Measurements from ENCODE around the gene RAB7A.

The RAB7A gene

DNA sequence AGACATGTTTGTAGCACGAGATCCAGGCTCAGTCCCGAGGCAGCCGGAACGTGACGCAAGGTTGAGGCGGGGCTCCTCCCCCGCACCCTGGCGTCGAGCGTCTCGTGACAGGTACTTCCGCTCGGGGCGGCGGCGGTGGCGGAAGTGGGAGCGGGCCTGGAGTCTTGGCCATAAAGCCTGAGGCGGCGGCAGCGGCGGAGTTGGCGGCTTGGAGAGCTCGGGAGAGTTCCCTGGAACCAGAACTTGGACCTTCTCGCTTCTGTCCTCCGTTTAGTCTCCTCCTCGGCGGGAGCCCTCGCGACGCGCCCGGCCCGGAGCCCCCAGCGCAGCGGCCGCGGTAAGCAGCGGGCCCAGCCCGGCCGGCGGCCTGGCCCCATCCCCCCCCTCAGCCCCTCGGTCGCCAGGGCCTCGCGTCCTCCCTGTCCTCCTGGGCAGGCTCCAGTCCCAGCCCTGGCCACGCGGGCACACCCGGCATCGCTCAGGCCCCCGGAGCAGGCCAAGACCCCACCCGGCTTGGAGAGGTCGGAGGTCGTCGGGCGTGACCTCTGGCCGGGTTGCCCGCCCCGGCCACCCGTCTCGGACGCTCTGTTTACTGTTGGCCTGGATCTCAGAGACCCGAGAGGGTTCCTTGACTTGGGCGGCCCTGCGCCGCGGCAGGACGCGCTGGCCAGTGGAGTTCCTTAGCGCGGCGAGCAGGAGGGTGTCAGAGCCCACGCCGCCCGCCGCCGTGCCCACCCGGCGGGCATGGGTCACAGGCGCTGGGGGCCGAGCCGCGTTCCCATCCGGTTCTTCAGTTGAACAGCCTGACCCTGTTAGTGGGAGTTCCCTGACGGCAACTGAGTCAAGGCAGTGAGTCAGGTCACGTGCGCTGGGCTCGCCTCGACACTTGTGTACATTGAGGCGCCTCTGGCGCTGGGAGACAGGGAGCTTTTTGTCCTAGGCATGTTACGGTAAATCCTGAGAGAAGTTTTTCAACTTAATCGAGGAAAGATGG, at the start of gene RAB7A:
RAB7A (plus strand) TSS at position 161 of the 994 bp plus-strand sequence. CDS start 69,185 bp downstream, outside the sequence.
- H3K27ac Mint-ChIP-seq: peak within 1 kb of the TSS; percentile 96
- peak; percentile 94 to 95 for DNase-seq (ENCODE audit: low spot score in 2 of 2)
- H3K4me1 Mint-ChIP-seq: peaks cover 40% of the 10 kb centered on the region
- peak; percentile 90 for ATAC-seq (ENCODE audit: low read depth)
- H3K27me3 Mint-ChIP-seq: peaks cover 3% of the 10 kb centered on the region
- H3K4me3 Mint-ChIP-seq: peak within 1 kb of the TSS; percentile 96
- H3K36me3 Mint-ChIP-seq: peaks cover 1% of the 10 kb centered on the region
- peaks cover 1% of the 10 kb centered on the region for H3K9me3 Mint-ChIP-seq

DNA sequence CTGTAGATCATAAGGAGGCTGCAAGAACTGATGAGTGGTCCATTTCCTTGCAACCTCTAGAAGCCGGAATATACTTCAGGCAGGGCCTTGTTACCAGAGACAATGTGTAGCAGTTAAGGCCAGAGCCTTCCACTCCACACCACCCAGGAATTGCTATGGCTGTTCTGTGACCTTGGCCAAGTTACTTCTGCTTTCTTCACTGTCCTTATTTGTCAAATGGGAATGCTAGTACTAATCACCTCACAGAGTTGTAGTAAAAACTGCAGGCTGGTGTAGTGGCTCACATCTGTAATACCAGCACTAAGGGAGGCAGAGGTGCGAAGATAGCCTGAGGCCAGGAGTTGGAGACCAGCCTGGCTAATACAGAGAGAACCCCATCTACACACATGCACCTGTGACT, 46.6 kb upstream of the RAB7A start:
- no peak for ATAC-seq (ENCODE audit: low read depth)
- Mint-ChIP-seq H3K27me3 (no peaks in the 10 kb centered on the region), H3K4me1 (peaks cover 13% of the 10 kb centered on the region), H3K27ac (peak overlapping the region; percentile 92), H3K9me3 (no peaks in the 10 kb centered on the region), H3K36me3 (no peaks in the 10 kb centered on the region), H3K4me3 (peak overlapping the region; percentile 8)
- no peak for DNase-seq (ENCODE audit: low spot score in 2 of 2)

DNA sequence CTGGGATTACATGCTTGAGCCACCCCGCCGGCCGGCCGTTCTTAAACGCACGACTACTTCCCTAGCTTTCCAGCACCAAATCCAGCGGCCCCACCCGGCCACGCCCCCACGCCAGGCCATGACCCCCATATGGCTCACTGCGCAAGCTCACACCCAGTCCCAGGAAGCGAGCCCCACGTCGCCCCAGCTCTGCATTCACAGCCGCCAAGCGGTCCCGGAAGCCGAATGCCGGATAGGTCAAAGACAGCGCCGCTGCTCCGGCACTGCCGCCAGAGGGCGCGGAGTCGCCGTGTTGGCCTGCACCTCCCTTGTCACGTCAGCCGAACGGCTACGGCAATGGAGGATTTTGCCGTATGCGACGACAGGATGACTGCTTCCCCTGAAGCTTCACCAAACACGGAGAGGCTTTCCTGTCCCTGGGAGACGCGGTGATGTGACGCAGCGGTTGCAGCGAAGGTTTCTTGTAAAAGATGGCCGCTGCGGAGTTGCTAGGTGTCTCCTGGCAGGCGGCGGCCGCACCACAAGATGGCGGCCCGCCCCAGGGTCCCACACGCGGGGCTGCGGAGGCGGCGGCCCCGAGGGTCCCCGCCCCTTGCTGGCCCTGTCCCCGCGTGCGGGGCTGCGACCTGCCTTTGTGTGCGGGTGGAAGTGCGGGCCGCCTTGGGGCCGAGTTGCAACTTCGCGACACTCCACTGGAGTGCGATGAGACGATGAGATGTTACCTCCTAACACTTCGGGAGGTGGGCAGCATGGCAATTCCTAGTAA, 45.2 kb upstream of the RAB7A start:
- no peaks in the 10 kb centered on the region for H3K36me3 Mint-ChIP-seq
- H3K4me3 Mint-ChIP-seq: peak overlapping the region; percentile 84
- H3K9me3 Mint-ChIP-seq: no peaks in the 10 kb centered on the region
- peak; percentile 97 for DNase-seq (ENCODE audit: low spot score in 2 of 2)
- H3K4me1 Mint-ChIP-seq: peaks cover 16% of the 10 kb centered on the region
- peak; percentile 88 for ATAC-seq (ENCODE audit: low read depth)
- no peaks in the 10 kb centered on the region for H3K27me3 Mint-ChIP-seq
- peak overlapping the region; percentile 92 for H3K27ac Mint-ChIP-seq

DNA sequence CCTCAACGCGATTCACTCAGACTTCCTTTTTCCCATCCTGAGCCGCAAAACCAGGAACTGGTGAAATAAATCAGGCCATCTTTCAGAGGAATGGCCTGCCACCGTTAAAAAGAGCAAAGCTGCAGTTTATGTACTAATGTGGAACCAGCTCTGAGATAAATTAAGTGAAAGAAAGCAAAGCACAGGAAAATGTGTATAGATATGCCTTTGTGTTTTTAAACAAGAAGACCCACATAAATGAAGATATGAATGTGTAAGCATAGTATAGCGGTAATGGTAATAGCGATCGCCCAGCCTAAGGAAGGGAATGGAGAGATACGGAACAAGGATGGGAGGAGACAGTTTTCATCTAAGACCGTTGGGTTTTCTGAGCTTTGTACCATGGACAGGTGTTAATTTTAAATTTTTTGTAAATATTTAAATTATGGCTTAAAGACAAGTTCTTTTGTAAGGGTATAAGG, 44.6 kb upstream of the RAB7A start:
- Mint-ChIP-seq H3K27ac (peak overlapping the region; percentile 92), H3K4me1 (peaks cover 16% of the 10 kb centered on the region), H3K9me3 (no peaks in the 10 kb centered on the region), H3K4me3 (peak overlapping the region; percentile 84), H3K36me3 (no peaks in the 10 kb centered on the region), H3K27me3 (no peaks in the 10 kb centered on the region)
- ATAC-seq (ENCODE audit: low read depth): no peak
- DNase-seq (ENCODE audit: low spot score in 2 of 2): no peak

DNA sequence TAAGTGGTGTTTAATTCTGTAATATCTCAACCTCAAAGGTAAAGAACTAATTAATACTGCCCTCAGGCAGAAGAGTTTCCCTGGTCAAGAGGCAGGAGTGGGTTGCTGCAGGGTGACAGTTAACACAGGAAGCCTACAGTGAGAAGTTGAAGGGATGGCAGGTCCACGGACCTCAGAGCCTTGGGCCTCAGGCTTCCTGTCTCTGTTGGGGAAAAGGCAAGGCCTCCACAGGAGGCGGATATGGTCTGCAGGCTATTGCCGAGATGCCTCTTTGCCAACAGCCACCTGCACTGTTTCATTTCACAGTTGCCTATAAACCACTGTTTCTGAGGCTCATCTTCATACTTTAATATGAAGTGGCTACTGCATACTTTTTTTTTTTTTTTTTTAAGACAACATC, 42.0 kb upstream of the RAB7A start:
- DNase-seq (ENCODE audit: low spot score in 2 of 2): no peak
- Mint-ChIP-seq H3K36me3 (no peaks in the 10 kb centered on the region), H3K9me3 (no peaks in the 10 kb centered on the region), H3K27me3 (no peaks in the 10 kb centered on the region), H3K4me3 (no peak overlapping the region), H3K4me1 (peaks cover 16% of the 10 kb centered on the region), H3K27ac (no peak overlapping the region)
- no peak for ATAC-seq (ENCODE audit: low read depth)

DNA sequence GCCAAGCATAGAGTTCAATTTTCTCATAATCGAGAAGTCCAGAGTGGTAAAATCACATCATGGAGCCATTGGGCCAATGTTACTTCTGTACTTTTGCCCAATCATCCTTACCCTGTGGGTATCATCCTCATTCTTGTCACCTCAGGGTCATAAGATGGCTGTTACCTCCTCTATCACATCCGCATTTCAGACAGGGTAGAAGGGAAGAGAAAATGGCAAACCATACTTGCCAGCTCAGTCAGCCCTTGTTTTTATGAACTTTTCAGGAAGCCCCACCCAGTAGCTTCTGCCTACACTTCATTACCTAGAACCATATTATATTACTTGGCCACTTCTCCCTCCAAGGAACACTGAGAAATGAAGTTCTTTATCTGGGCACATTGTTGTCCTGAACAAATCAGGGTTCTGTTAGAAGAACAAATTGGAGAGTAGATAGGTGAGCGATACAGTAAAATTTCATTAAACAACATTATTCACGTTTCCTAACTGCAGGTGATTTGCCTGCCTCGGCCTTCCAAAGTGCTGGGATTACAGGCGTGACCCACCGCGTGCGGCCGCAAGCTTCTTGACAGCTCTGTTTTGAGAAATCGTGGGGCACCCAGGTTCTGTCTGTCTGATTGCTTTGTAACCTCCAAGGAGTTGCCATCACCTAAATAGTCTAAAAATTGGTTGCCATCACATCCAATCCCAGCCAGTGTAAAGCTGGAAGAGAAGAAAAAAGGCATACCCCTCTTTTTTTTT, 40.8 kb upstream of the RAB7A start:
- no peak for ATAC-seq (ENCODE audit: low read depth)
- Mint-ChIP-seq H3K36me3 (no peaks in the 10 kb centered on the region), H3K27ac (peak overlapping the region; percentile 77), H3K4me3 (no peak overlapping the region), H3K9me3 (no peaks in the 10 kb centered on the region), H3K4me1 (peaks cover 10% of the 10 kb centered on the region), H3K27me3 (no peaks in the 10 kb centered on the region)
- no peak for DNase-seq (ENCODE audit: low spot score in 2 of 2)

DNA sequence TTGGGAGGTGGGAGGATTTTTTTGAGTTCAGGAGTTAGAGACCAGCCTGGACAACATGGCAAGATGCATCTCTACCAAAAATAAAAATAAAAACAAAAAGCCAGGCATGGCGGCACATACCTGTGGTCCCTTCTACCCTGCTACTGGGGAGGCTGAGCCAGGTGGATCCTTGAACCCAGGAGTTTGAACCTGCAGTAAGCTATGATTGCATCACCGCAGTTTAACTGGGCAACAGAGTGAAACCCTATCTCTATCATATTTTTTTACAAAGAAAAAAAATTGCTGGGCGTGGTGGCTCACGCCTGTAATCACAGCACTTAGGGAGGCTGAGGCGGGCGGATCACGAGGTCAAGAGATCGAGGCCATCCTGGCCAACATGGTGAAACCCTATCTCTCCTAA, 39.5 kb upstream of the RAB7A start:
- no peak for DNase-seq (ENCODE audit: low spot score in 2 of 2)
- Mint-ChIP-seq H3K4me1 (peaks cover 7% of the 10 kb centered on the region), H3K27me3 (no peaks in the 10 kb centered on the region), H3K27ac (no peak overlapping the region), H3K36me3 (no peaks in the 10 kb centered on the region), H3K9me3 (no peaks in the 10 kb centered on the region), H3K4me3 (no peak overlapping the region)
- ATAC-seq (ENCODE audit: low read depth): no peak

DNA sequence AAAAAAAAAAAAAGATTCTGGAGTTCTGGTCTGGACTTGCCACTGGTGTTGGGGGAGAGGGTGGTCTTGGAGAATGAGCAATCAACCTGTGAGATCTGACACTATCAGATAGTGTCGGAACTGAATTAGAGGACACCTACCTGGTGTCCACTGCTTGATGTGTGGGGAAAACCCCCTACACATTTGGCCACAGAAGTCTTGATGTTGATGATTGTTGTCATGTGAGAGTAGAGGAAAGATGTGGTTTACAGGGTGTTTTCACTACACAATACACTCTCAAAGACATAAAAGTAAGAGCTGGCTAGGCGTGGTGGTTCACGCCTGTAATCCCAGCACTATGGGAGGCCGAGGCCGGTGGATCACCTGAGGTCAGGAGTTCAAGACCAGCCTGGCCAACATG, 36.9 kb upstream of the RAB7A start:
- ATAC-seq (ENCODE audit: low read depth) (no peak), DNase-seq (ENCODE audit: low spot score in 2 of 2) (no peak)
- H3K4me1 Mint-ChIP-seq: peaks cover 6% of the 10 kb centered on the region
- no peak overlapping the region for H3K4me3 Mint-ChIP-seq
- no peaks in the 10 kb centered on the region for H3K36me3 Mint-ChIP-seq
- no peaks in the 10 kb centered on the region for H3K27me3 Mint-ChIP-seq
- H3K9me3 Mint-ChIP-seq: no peaks in the 10 kb centered on the region
- H3K27ac Mint-ChIP-seq: no peak overlapping the region

DNA sequence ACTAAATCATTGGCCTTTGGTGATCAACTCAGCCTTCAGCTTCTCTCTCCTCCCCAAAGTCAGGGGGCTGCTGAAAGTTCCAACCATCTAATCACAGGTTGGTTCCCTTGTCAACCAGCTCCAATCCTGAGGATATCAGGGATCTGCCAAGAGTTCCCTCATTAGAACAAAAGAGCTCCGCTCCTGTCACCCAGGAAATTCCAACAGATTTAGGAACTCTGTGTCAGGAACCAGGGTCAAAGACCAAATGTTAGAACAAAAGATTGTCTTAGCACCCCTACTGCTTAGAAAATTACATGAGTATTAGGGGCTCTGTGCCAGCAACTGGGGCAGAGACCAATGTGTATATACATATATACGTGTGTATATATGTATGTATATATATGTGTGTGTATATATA, 32.3 kb upstream of the RAB7A start:
- no peaks in the 10 kb centered on the region for H3K36me3 Mint-ChIP-seq
- H3K9me3 Mint-ChIP-seq: no peaks in the 10 kb centered on the region
- no peak overlapping the region for H3K27ac Mint-ChIP-seq
- ATAC-seq (ENCODE audit: low read depth) (no peak), DNase-seq (ENCODE audit: low spot score in 2 of 2) (no peak)
- no peaks in the 10 kb centered on the region for H3K4me1 Mint-ChIP-seq
- no peaks in the 10 kb centered on the region for H3K27me3 Mint-ChIP-seq
- H3K4me3 Mint-ChIP-seq: no peak overlapping the region

DNA sequence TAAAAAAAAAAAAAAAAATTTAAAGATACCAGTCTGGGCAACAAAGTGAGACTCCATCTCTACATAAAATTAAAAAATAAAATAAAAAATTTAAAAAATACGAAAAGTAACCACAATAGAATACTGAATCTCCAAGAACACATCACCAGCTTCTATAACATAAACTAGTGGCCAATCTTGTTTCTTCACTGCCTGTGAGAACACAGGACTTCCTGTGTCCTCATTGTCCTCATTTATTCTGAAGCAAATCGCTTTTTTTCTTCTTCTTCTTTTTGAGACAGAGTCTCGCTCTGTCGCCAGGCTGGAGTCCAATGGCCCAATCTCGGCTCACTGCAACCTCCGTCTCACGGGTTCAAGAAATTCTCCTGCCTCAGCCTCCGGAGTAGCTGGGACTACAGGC, 28.6 kb upstream of the RAB7A start:
- no peak overlapping the region for H3K27ac Mint-ChIP-seq

DNA sequence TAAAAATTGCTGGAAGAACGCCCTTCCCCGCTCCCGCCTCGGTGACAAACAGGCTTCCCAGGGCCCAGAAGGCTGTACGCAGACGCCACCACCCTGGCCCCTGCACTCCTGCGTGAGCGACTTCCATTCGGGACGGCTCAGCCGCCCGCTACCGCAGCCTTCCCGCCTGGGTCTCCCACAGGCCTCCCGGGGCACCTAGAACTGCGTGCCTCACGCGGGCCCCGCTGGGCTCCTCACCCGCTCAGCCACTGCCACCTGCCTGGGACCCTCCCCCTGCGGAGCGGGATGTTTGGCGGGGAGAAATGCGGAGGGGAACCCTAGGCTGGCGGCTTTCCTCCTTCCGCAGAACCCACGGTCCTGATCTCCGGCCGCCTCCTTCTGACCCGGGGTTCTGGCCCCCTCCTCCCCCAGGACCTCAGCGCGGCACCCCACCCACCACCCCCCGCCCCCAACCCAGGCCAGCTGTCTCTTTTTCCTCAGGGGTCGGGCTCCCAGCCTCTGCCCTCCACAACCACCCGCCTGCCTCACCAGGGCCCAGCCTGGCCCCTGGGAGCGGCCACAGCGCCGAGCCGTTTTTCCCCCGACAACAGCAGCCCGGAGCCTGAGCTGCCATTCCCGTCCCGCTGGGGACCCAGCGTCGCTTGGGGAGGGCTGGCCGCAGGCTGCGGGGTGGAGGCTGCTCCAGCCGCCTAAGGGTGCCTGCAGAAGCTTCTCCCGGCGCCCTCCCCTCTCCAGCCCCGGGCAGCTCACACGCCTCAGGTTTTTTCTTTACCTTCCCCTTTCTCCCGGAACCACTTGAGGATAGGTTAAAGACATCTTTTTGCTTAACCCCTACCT, 27.6 kb upstream of the RAB7A start:
- DNase-seq (ENCODE audit: low spot score in 2 of 2) (peak; percentile 18 to 25), ATAC-seq (ENCODE audit: low read depth) (peak; percentile 59)
- Mint-ChIP-seq H3K4me3 (peak overlapping the region; percentile 85), H3K27ac (no peak overlapping the region), H3K9me3 (no peaks in the 10 kb centered on the region), H3K4me1 (peaks cover 5% of the 10 kb centered on the region), H3K36me3 (no peaks in the 10 kb centered on the region), H3K27me3 (no peaks in the 10 kb centered on the region)

More for the DNA sequence above, 28.6 kb upstream of the RAB7A start:
- no peaks in the 10 kb centered on the region for H3K36me3 Mint-ChIP-seq
- no peaks in the 10 kb centered on the region for H3K9me3 Mint-ChIP-seq
- H3K4me3 Mint-ChIP-seq: peak overlapping the region; percentile 14
- no peak for ATAC-seq (ENCODE audit: low read depth)
- peaks cover 5% of the 10 kb centered on the region for H3K4me1 Mint-ChIP-seq
- H3K27me3 Mint-ChIP-seq: no peaks in the 10 kb centered on the region
- DNase-seq (ENCODE audit: low spot score in 2 of 2): no peak

DNA sequence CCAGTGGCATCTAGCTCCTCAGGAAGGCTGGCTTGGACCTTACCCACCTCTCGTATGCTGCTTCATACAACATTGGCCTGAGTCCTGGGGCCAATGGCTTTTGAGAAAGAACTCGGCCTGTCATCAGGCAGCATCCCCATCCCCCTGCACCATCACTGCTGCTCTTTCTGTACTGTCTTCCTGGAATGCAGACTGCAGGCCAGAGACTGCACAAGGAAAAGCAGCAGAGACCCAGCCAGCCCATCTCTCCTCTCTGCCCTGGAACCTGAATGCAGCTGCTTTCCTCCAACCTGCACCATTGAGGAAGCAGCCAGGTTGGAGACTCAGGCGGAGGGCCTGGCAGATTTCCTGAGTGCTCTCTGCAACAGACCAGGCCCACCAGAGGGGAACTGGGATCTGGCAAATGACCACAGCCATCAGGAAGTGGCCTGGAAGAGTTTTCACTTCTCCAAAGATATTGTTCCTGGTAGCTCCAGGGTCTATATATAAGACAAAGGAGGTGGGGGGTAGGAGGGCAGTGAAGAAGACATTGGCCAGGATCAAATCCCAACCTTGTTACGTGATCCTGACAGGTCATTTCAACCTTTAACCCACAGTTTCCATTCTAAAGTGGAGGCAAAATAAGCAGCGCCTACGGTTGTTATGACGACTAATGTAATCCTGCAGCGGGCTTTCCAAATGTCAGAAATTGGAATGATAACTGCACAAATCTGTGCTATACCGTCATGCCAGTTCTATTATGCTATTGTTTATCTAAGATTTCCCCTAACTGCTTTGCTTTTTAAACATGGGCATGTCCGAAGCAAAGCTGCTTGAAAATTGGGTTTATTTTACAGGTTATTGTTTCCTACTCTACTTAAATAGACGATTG, 24.4 kb upstream of the RAB7A start:
- Mint-ChIP-seq H3K4me3 (no peak overlapping the region), H3K36me3 (no peaks in the 10 kb centered on the region), H3K27me3 (no peaks in the 10 kb centered on the region), H3K27ac (no peak overlapping the region), H3K9me3 (no peaks in the 10 kb centered on the region), H3K4me1 (peaks cover 5% of the 10 kb centered on the region)
- no peak for ATAC-seq (ENCODE audit: low read depth)
- DNase-seq (ENCODE audit: low spot score in 2 of 2): no peak

Data from memory B cell (primary cell).